CD4-positive, alpha-beta T cell treated with Interferon gamma for 1 hour (primary cell): Measurements from ENCODE around the gene KSR2.
A peak's percentile ranks its signal among the peaks of the same experiment; 100 is the strongest.
"Not testable (repeated sequence)": the region's sequence is repeated elsewhere in the genome, so short reads cannot be mapped to it uniquely, and the experiment has no call there.

Experiments
- DNase-seq: peaks from one replicate; pipeline ENCODE4 v3.0.0-alpha.2; 2020

KSR2 gene

GRCh38 chr12:117890137-117890536, 78.7 kb downstream of the KSR2 start:
- no peak for DNase-seq

GRCh38 chr12:117889098-117889497, 79.7 kb downstream of the KSR2 start:
- DNase-seq = no peak

- no peak for DNase-seq
Observed at GRCh38 chr12:117885211-117885610, 83.6 kb downstream of the KSR2 start.

GRCh38 chr12:117884161-117884560, 84.6 kb downstream of the KSR2 start:
- no peak for DNase-seq

GRCh38 chr12:117882603-117883184, 86.1 kb downstream of the KSR2 start:
- DNase-seq = no peak

GRCh38 chr12:117882181-117882580, 86.6 kb downstream of the KSR2 start:
- DNase-seq = no peak

- no peak for DNase-seq
Observed at GRCh38 chr12:117881517-117881916, 87.3 kb downstream of the KSR2 start.

- no peak for DNase-seq
Observed at GRCh38 chr12:117878605-117879004, 90.2 kb downstream of the KSR2 start.

- DNase-seq = no peak
Observed at GRCh38 chr12:117876436-117876816, 92.4 kb downstream of the KSR2 start.

- DNase-seq = peak; percentile 44
Observed at GRCh38 chr12:117875744-117876435, 92.9 kb downstream of the KSR2 start.

- DNase-seq = peak; percentile 41
Observed at GRCh38 chr12:117874842-117875434, 93.9 kb downstream of the KSR2 start.

GRCh38 chr12:117874198-117874597, 94.6 kb downstream of the KSR2 start:
- DNase-seq = not testable (repeated sequence)

- DNase-seq = no peak
Observed at GRCh38 chr12:117872546-117873169, 96.1 kb downstream of the KSR2 start.

GRCh38 chr12:117869551-117869950, 99.2 kb downstream of the KSR2 start:
- DNase-seq = no peak

GRCh38 chr12:117867348-117867747, 101.4 kb downstream of the KSR2 start:
- no peak for DNase-seq

- no peak for DNase-seq
Observed at GRCh38 chr12:117865505-117865904, 103.3 kb downstream of the KSR2 start.

- DNase-seq = no peak
Observed at GRCh38 chr12:117863002-117863709, 105.6 kb downstream of the KSR2 start.

GRCh38 chr12:117861691-117862090, 107.1 kb downstream of the KSR2 start:
- DNase-seq = no peak

GRCh38 chr12:117860787-117861290, 108.0 kb downstream of the KSR2 start:
- not testable (repeated sequence) for DNase-seq

- no peak for DNase-seq
Observed at GRCh38 chr12:117860111-117860510, 108.7 kb downstream of the KSR2 start.

GRCh38 chr12:117857632-117858612, 110.9 kb downstream of the KSR2 start:
- peak; percentile 8 for DNase-seq

GRCh38 chr12:117857139-117857538, 111.7 kb downstream of the KSR2 start:
- not testable (repeated sequence) for DNase-seq
